ENCODE results near the gene XKR3.
"Not testable (repeated sequence)": the region's sequence is repeated elsewhere in the genome, so short reads cannot be mapped to it uniquely, and the experiment has no call there.

The XKR3 gene

GRCh38 chr22:16824716-16825687 is at the start of gene XKR3:
Gene XKR3, minus strand, starts transcription at chr22:16825411. Its CDS starts 17,338 bp downstream, at chr22:16808073.
- Mint-ChIP-seq H3K27ac (peak within 1 kb of the TSS; percentile 48), H3K4me3 (peak within 1 kb of the TSS; percentile 81), H3K36me3 (peaks cover 3% of the 10 kb centered on the region), H3K9me3 (peaks cover 2% of the 10 kb centered on the region), H3K4me1 (peaks cover 11% of the 10 kb centered on the region), H3K27me3 (no peaks in the 10 kb centered on the region)
- ATAC-seq (ENCODE audit: low read depth): peak; percentile 75
- no peak for DNase-seq (ENCODE audit: low spot score in 2 of 2)

GRCh38 chr22:16869640-16870039 is 44.4 kb upstream of the XKR3 start:
- not testable (repeated sequence) for ATAC-seq (ENCODE audit: low read depth)

GRCh38 chr22:16866167-16866566 is 41.0 kb upstream of the XKR3 start:
- Mint-ChIP-seq H3K27ac (no peak overlapping the region), H3K4me3 (no peak overlapping the region), H3K4me1 (no peaks in the 10 kb centered on the region), H3K36me3 (no peaks in the 10 kb centered on the region), H3K27me3 (peaks cover 3% of the 10 kb centered on the region), H3K9me3 (peaks cover 6% of the 10 kb centered on the region)
- no peak for DNase-seq (ENCODE audit: low spot score in 2 of 2)
- no peak for ATAC-seq (ENCODE audit: low read depth)

More at GRCh38 chr22:16869640-16870039, 44.4 kb upstream of the XKR3 start:
- H3K27ac Mint-ChIP-seq; H3K9me3 Mint-ChIP-seq; H3K4me3 Mint-ChIP-seq; H3K4me1 Mint-ChIP-seq; H3K27me3 Mint-ChIP-seq; H3K36me3 Mint-ChIP-seq; DNase-seq (ENCODE audit: low spot score in 2 of 2): not testable (repeated sequence)

GRCh38 chr22:16856851-16857250 is 31.6 kb upstream of the XKR3 start:
- H3K36me3 Mint-ChIP-seq; H3K4me3 Mint-ChIP-seq; H3K4me1 Mint-ChIP-seq; ATAC-seq (ENCODE audit: low read depth); H3K27ac Mint-ChIP-seq; DNase-seq (ENCODE audit: low spot score in 2 of 2); H3K9me3 Mint-ChIP-seq; H3K27me3 Mint-ChIP-seq: not testable (repeated sequence)

GRCh38 chr22:16854631-16855030 is 29.4 kb upstream of the XKR3 start:
- ATAC-seq (ENCODE audit: low read depth): no peak

GRCh38 chr22:16851268-16851996 is 26.2 kb upstream of the XKR3 start:
- H3K4me3 Mint-ChIP-seq; H3K4me1 Mint-ChIP-seq; DNase-seq (ENCODE audit: low spot score in 2 of 2); ATAC-seq (ENCODE audit: low read depth); H3K36me3 Mint-ChIP-seq; H3K27me3 Mint-ChIP-seq; H3K27ac Mint-ChIP-seq; H3K9me3 Mint-ChIP-seq: not testable (repeated sequence)

More at GRCh38 chr22:16854631-16855030, 29.4 kb upstream of the XKR3 start:
- Mint-ChIP-seq H3K9me3 (no peaks in the 10 kb centered on the region), H3K27ac (no peak overlapping the region), H3K4me3 (no peak overlapping the region), H3K27me3 (peaks cover 3% of the 10 kb centered on the region), H3K36me3 (no peaks in the 10 kb centered on the region), H3K4me1 (no peaks in the 10 kb centered on the region)
- no peak for DNase-seq (ENCODE audit: low spot score in 2 of 2)

GRCh38 chr22:16847271-16847670 is 22.1 kb upstream of the XKR3 start:
- Mint-ChIP-seq H3K27me3 (peaks cover 7% of the 10 kb centered on the region), H3K9me3 (peaks cover 7% of the 10 kb centered on the region), H3K4me3 (no peak overlapping the region), H3K36me3 (peaks cover 3% of the 10 kb centered on the region), H3K4me1 (no peaks in the 10 kb centered on the region), H3K27ac (no peak overlapping the region)
- no peak for DNase-seq (ENCODE audit: low spot score in 2 of 2)
- no peak for ATAC-seq (ENCODE audit: low read depth)

- no peaks in the 10 kb centered on the region for H3K4me1 Mint-ChIP-seq
- DNase-seq (ENCODE audit: low spot score in 2 of 2) (no peak), ATAC-seq (ENCODE audit: low read depth) (no peak)
- H3K27me3 Mint-ChIP-seq: peaks cover 7% of the 10 kb centered on the region
- H3K36me3 Mint-ChIP-seq: peaks cover 3% of the 10 kb centered on the region
- no peak overlapping the region for H3K4me3 Mint-ChIP-seq
- H3K9me3 Mint-ChIP-seq: peaks cover 7% of the 10 kb centered on the region
- no peak overlapping the region for H3K27ac Mint-ChIP-seq
Observed at GRCh38 chr22:16845881-16846280, 20.7 kb upstream of the XKR3 start.

GRCh38 chr22:16845465-16845864 is 20.3 kb upstream of the XKR3 start:
- H3K4me3 Mint-ChIP-seq: no peak overlapping the region

GRCh38 chr22:16844529-16844928 is 19.3 kb upstream of the XKR3 start:
- peaks cover 3% of the 10 kb centered on the region for H3K36me3 Mint-ChIP-seq
- no peak overlapping the region for H3K4me3 Mint-ChIP-seq
- H3K27ac Mint-ChIP-seq: no peak overlapping the region
- peaks cover 7% of the 10 kb centered on the region for H3K9me3 Mint-ChIP-seq
- ATAC-seq (ENCODE audit: low read depth) (no peak), DNase-seq (ENCODE audit: low spot score in 2 of 2) (no peak)
- H3K4me1 Mint-ChIP-seq: no peaks in the 10 kb centered on the region
- peaks cover 7% of the 10 kb centered on the region for H3K27me3 Mint-ChIP-seq

More at GRCh38 chr22:16845465-16845864, 20.3 kb upstream of the XKR3 start:
- ATAC-seq (ENCODE audit: low read depth): no peak
- Mint-ChIP-seq H3K27ac (no peak overlapping the region), H3K9me3 (peaks cover 7% of the 10 kb centered on the region), H3K4me1 (no peaks in the 10 kb centered on the region), H3K36me3 (peaks cover 3% of the 10 kb centered on the region), H3K27me3 (peaks cover 7% of the 10 kb centered on the region)
- no peak for DNase-seq (ENCODE audit: low spot score in 2 of 2)

GRCh38 chr22:16838073-16838472 is 12.9 kb upstream of the XKR3 start:
- no peak overlapping the region for H3K4me3 Mint-ChIP-seq

GRCh38 chr22:16834971-16835370 is 9.8 kb upstream of the XKR3 start:
- Mint-ChIP-seq H3K4me3 (no peak overlapping the region), H3K36me3 (no peaks in the 10 kb centered on the region), H3K9me3 (no peaks in the 10 kb centered on the region), H3K27ac (no peak overlapping the region), H3K4me1 (no peaks in the 10 kb centered on the region), H3K27me3 (peaks cover 4% of the 10 kb centered on the region)
- ATAC-seq (ENCODE audit: low read depth) (no peak), DNase-seq (ENCODE audit: low spot score in 2 of 2) (no peak)

More at GRCh38 chr22:16838073-16838472, 12.9 kb upstream of the XKR3 start:
- Mint-ChIP-seq H3K9me3 (no peaks in the 10 kb centered on the region), H3K27ac (no peak overlapping the region), H3K4me1 (no peaks in the 10 kb centered on the region), H3K27me3 (peaks cover 2% of the 10 kb centered on the region), H3K36me3 (no peaks in the 10 kb centered on the region)
- no peak for DNase-seq (ENCODE audit: low spot score in 2 of 2)
- no peak for ATAC-seq (ENCODE audit: low read depth)

GRCh38 chr22:16831257-16831656 is 6.0 kb upstream of the XKR3 start:
- peaks cover 4% of the 10 kb centered on the region for H3K27me3 Mint-ChIP-seq
- no peak for ATAC-seq (ENCODE audit: low read depth)
- no peaks in the 10 kb centered on the region for H3K36me3 Mint-ChIP-seq
- H3K4me1 Mint-ChIP-seq: no peaks in the 10 kb centered on the region
- no peaks in the 10 kb centered on the region for H3K9me3 Mint-ChIP-seq
- no peak overlapping the region for H3K27ac Mint-ChIP-seq
- DNase-seq (ENCODE audit: low spot score in 2 of 2): no peak
- H3K4me3 Mint-ChIP-seq: no peak overlapping the region

- no peak for DNase-seq (ENCODE audit: low spot score in 2 of 2)
- H3K27ac Mint-ChIP-seq: no peak overlapping the region
- peaks cover 5% of the 10 kb centered on the region for H3K4me1 Mint-ChIP-seq
- H3K9me3 Mint-ChIP-seq: no peaks in the 10 kb centered on the region
- H3K36me3 Mint-ChIP-seq: no peaks in the 10 kb centered on the region
- H3K4me3 Mint-ChIP-seq: no peak overlapping the region
- peaks cover 4% of the 10 kb centered on the region for H3K27me3 Mint-ChIP-seq
- no peak for ATAC-seq (ENCODE audit: low read depth)
Observed at GRCh38 chr22:16829985-16830384, 4.8 kb upstream of the XKR3 start.

All from memory B cell (primary cell).